HEK293T (cell line): Measurements from ENCODE around the gene AMIGO2.

Experiments
- ARNT ChIP-seq: fragments of 450-650 bp; IDR thresholded peaks from 2 replicates; pipeline ENCODE4 v1.6.1; 2017; ENCODE audit warnings: mild to moderate bottlenecking
- BHLHE40 ChIP-seq: fragments of 450-650 bp; IDR thresholded peaks from 2 replicates; pipeline ENCODE4 v1.6.1; 2016; ENCODE audit warnings: mild to moderate bottlenecking, moderate library complexity, borderline replicate concordance
- ELF4 ChIP-seq: fragments of 450-650 bp; IDR thresholded peaks from 2 replicates; pipeline ENCODE4 v1.6.1; 2017; ENCODE audit warnings: antibody characterized with exemption
- FOXK2 ChIP-seq: fragments of 450-650 bp; IDR thresholded peaks from 2 replicates; pipeline ENCODE4 v1.6.1; 2016; ENCODE audit warnings: mild to moderate bottlenecking
- FOXM1 ChIP-seq: fragments of 450-650 bp; IDR thresholded peaks from 2 replicates; pipeline ENCODE4 v1.6.1; 2017; ENCODE audit warnings: mild to moderate bottlenecking, borderline replicate concordance
- L3MBTL2 ChIP-seq: fragments of 450-650 bp; conservative IDR thresholded peaks from 2 replicates; pipeline ENCODE4 v1.6.1; 2016; ENCODE audit warnings: mild to moderate bottlenecking
- LEF1 ChIP-seq: fragments of 450-650 bp; IDR thresholded peaks from 2 replicates; pipeline ENCODE4 v1.6.1; 2017; ENCODE audit warnings: mild to moderate bottlenecking, borderline replicate concordance
- SUZ12 ChIP-seq: fragments of 450-650 bp; IDR thresholded peaks from 2 replicates; pipeline ENCODE4 v1.6.1; 2016; ENCODE audit warnings: mild to moderate bottlenecking
- TF ChIP-seq, protein P1 (sequence below): fragments of 450-650 bp; IDR thresholded peaks from 2 replicates; pipeline ENCODE4 v1.6.1; 2016

DNA sequence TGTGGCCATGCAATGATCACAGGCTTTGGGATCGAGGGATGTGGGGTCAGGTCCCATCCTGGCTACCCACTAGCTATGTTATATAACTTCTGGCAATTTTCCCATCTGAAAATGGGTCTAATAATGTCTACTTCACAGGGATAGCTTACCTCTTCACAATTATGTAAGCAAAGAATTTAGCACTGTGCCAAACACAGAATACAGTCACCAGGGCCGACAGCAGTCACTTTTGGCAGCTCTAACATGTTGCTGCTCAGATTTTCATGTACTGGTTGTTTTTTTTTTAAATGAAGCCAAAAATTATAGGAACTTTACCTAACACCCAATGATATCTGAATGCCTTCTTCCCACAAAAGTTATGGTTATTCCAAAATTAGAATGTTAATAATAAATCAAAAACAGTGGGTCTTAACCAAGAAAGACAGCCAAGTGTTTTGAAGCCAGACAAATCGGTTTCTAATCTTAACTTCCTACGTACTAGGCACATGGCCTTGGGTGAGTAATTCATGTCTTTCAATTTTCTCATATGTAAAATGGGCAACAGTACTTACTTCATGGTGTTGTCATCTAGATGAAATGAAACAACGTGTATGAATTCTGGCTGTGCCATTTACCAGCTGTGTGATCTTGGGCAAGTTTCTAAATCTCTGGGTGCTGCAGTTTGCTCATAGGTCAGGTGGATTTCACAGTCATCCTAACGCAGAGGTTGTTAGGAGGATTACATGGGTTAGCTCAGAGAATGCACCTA, 13.3 kb downstream of the AMIGO2 start:
- TF ChIP-seq FOXM1: no peak
- no peak for TF ChIP-seq BHLHE40
- TF ChIP-seq ARNT: no peak
- no peak for TF ChIP-seq SUZ12
- TF ChIP-seq, protein P1, sequence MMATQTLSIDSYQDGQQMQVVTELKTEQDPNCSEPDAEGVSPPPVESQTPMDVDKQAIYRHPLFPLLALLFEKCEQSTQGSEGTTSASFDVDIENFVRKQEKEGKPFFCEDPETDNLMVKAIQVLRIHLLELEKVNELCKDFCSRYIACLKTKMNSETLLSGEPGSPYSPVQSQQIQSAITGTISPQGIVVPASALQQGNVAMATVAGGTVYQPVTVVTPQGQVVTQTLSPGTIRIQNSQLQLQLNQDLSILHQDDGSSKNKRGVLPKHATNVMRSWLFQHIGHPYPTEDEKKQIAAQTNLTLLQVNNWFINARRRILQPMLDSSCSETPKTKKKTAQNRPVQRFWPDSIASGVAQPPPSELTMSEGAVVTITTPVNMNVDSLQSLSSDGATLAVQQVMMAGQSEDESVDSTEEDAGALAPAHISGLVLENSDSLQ: no peak
- no peak for TF ChIP-seq L3MBTL2
- TF ChIP-seq LEF1: no peak
- no peak for TF ChIP-seq ELF4
- no peak for TF ChIP-seq FOXK2
